Amniotic epithelial cell (primary cell): Measurements from ENCODE around the gene RCBTB1.
A peak's percentile ranks its signal among the peaks of the same experiment; 100 is the strongest.
"Not testable (repeated sequence)": the region's sequence is repeated elsewhere in the genome, so short reads cannot be mapped to it uniquely, and the experiment has no call there.

ENCODE experiments used
- DNase-seq: peaks from one replicate; pipeline ENCODE4 v3.0.0-alpha.2; 2010; ENCODE audit warnings: low read depth

Gene RCBTB1

GRCh38 chr13:49585220-49586157 is at the start of gene RCBTB1:
Gene RCBTB1 (minus strand): TSS chr13:49585558. CDS start chr13:49567279, 18,279 bp downstream.
- peak; percentile 44 for DNase-seq

GRCh38 chr13:49633710-49634109 is 48.4 kb upstream of the RCBTB1 start:
- no peak for DNase-seq

- DNase-seq: no peak
Measured at GRCh38 chr13:49632156-49632555, 46.8 kb upstream of the RCBTB1 start.

GRCh38 chr13:49630580-49630979 is 45.2 kb upstream of the RCBTB1 start:
- no peak for DNase-seq

- peak; percentile 39 for DNase-seq
Measured at GRCh38 chr13:49629947-49630346, 44.6 kb upstream of the RCBTB1 start.

GRCh38 chr13:49629196-49629938 is 44.0 kb upstream of the RCBTB1 start:
- DNase-seq: peak; percentile 22

GRCh38 chr13:49627831-49628652 is 42.7 kb upstream of the RCBTB1 start, which contains the start of gene ARL11:
Gene ARL11 (plus strand): TSS chr13:49628507. CDS start chr13:49630448, 1,941 bp downstream.
- DNase-seq: no peak

GRCh38 chr13:49625392-49626079 is 40.2 kb upstream of the RCBTB1 start:
- DNase-seq: peak; percentile 64

GRCh38 chr13:49624229-49624628 is 38.9 kb upstream of the RCBTB1 start:
- DNase-seq: no peak

- DNase-seq: peak; percentile 35
Measured at GRCh38 chr13:49622174-49622946, 37.0 kb upstream of the RCBTB1 start.

GRCh38 chr13:49620170-49620621 is 34.8 kb upstream of the RCBTB1 start:
- DNase-seq: no peak

GRCh38 chr13:49616676-49617065 is 31.3 kb upstream of the RCBTB1 start:
- DNase-seq: no peak

- no peak for DNase-seq
Measured at GRCh38 chr13:49615836-49616675, 30.7 kb upstream of the RCBTB1 start.

GRCh38 chr13:49612042-49612441 is 26.7 kb upstream of the RCBTB1 start:
- DNase-seq: not testable (repeated sequence)

- peak; percentile 18 for DNase-seq
Measured at GRCh38 chr13:49610176-49610575, 24.8 kb upstream of the RCBTB1 start.

- DNase-seq: peak; percentile 40
Measured at GRCh38 chr13:49608651-49609331, 23.4 kb upstream of the RCBTB1 start.

- no peak for DNase-seq
Measured at GRCh38 chr13:49607761-49608160, 22.4 kb upstream of the RCBTB1 start.

GRCh38 chr13:49606747-49607648 is 21.6 kb upstream of the RCBTB1 start:
- DNase-seq: peak; percentile 82
